GM19324 (cell line): ENCODE measurements around the gene CDC42SE2.
"Not testable (repeated sequence)": the region's sequence is repeated elsewhere in the genome, so short reads cannot be mapped to it uniquely, and the experiment has no call there.

ENCODE experiments used
- ATAC-seq: cut with Tn5 transposase; IDR thresholded peaks from one replicate; pipeline ENCODE4 v1.9.1; 2021; ENCODE audit warnings: mild to moderate bottlenecking, moderate library complexity; ENCODE audit not compliant: unreplicated experiment, low FRiP score

The CDC42SE2 gene

GRCh38 chr5:131361677-131362315, 97.9 kb downstream of the CDC42SE2 start:
- no peak for ATAC-seq

- no peak for ATAC-seq
These were observed 100.1 kb downstream of the CDC42SE2 start for GRCh38 chr5:131363811-131364506.

GRCh38 chr5:131364507-131365050, 100.7 kb downstream of the CDC42SE2 start:
- no peak for ATAC-seq

- ATAC-seq: no peak
These were observed 102.6 kb downstream of the CDC42SE2 start for GRCh38 chr5:131366428-131366827.

- no peak for ATAC-seq
These were observed 103.5 kb downstream of the CDC42SE2 start for GRCh38 chr5:131367219-131367860.

GRCh38 chr5:131368866-131369265, 105.0 kb downstream of the CDC42SE2 start:
- ATAC-seq: no peak

GRCh38 chr5:131369558-131369957, 105.7 kb downstream of the CDC42SE2 start:
- ATAC-seq: no peak

- ATAC-seq: no peak
These were observed 108.0 kb downstream of the CDC42SE2 start for GRCh38 chr5:131371835-131372234.

- ATAC-seq: no peak
These were observed 109.4 kb downstream of the CDC42SE2 start for GRCh38 chr5:131373265-131373664.

- ATAC-seq: no peak
These were observed 111.5 kb downstream of the CDC42SE2 start for GRCh38 chr5:131375351-131375750.

GRCh38 chr5:131377346-131377745, 113.5 kb downstream of the CDC42SE2 start:
- ATAC-seq: no peak

GRCh38 chr5:131377785-131378325, 114.0 kb downstream of the CDC42SE2 start:
- no peak for ATAC-seq

- ATAC-seq: peak; percentile 31
These were observed 115.1 kb downstream of the CDC42SE2 start for GRCh38 chr5:131378721-131379541.

- ATAC-seq: no peak
These were observed 115.9 kb downstream of the CDC42SE2 start for GRCh38 chr5:131379723-131380122.

GRCh38 chr5:131380238-131380637, 116.4 kb downstream of the CDC42SE2 start:
- ATAC-seq: not testable (repeated sequence)

- no peak for ATAC-seq
These were observed 117.2 kb downstream of the CDC42SE2 start for GRCh38 chr5:131381021-131381420.

- ATAC-seq: peak; percentile 50
These were observed 117.9 kb downstream of the CDC42SE2 start for GRCh38 chr5:131381777-131382176.

GRCh38 chr5:131382407-131383395, 118.8 kb downstream of the CDC42SE2 start:
- ATAC-seq: peak; percentile 56

- ATAC-seq: no peak
These were observed 120.3 kb downstream of the CDC42SE2 start for GRCh38 chr5:131384173-131384572.
